ENCODE measurements around the gene OR8B12.

The OR8B12 gene

GRCh38 chr11:124541204-124541603 is 2.2 kb downstream of the OR8B12 start:
- H4K20me1 ChIP-seq (ENCODE audit: insufficient read depth, low read length): no peaks in the 10 kb centered on the region
- H2AFZ ChIP-seq (ENCODE audit: low read depth, low read length): no peak overlapping the region
- TF ChIP-seq EZH2phosphoT487 (IDR thresholded peaks at IDR 0.05; ENCODE audit: low read depth): no peak
- TF ChIP-seq, protein P1, sequence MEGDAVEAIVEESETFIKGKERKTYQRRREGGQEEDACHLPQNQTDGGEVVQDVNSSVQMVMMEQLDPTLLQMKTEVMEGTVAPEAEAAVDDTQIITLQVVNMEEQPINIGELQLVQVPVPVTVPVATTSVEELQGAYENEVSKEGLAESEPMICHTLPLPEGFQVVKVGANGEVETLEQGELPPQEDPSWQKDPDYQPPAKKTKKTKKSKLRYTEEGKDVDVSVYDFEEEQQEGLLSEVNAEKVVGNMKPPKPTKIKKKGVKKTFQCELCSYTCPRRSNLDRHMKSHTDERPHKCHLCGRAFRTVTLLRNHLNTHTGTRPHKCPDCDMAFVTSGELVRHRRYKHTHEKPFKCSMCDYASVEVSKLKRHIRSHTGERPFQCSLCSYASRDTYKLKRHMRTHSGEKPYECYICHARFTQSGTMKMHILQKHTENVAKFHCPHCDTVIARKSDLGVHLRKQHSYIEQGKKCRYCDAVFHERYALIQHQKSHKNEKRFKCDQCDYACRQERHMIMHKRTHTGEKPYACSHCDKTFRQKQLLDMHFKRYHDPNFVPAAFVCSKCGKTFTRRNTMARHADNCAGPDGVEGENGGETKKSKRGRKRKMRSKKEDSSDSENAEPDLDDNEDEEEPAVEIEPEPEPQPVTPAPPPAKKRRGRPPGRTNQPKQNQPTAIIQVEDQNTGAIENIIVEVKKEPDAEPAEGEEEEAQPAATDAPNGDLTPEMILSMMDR (IDR thresholded peaks at IDR 0.05; ENCODE audit: low read depth, low read length): no peak
- no peak overlapping the region for H3K27ac ChIP-seq (ENCODE audit: low read length)
- H3K9me3 ChIP-seq (ENCODE audit: insufficient read depth, low read length): no peaks in the 10 kb centered on the region
- H3K4me2 ChIP-seq (ENCODE audit: low read length): no peak overlapping the region
- H3K4me1 ChIP-seq (ENCODE audit: low read length): no peaks in the 10 kb centered on the region
- H3K79me2 ChIP-seq (ENCODE audit: low read length): no peaks in the 10 kb centered on the region
- no peak overlapping the region for H3K4me3 ChIP-seq (ENCODE audit: low read length)
- H3K36me3 ChIP-seq (replicated peaks; ENCODE audit: low read depth, low read length): no peaks in the 10 kb centered on the region
- H3K9ac ChIP-seq (ENCODE audit: low read length): no peak overlapping the region
- H3K27me3 ChIP-seq (ENCODE audit: low read depth, low read length): no peaks in the 10 kb centered on the region

- no peak overlapping the region for H2AFZ ChIP-seq (ENCODE audit: low read depth, low read length)
- H3K27ac ChIP-seq (ENCODE audit: low read length): no peak overlapping the region
- H4K20me1 ChIP-seq (ENCODE audit: insufficient read depth, low read length): no peaks in the 10 kb centered on the region
- H3K4me3 ChIP-seq (ENCODE audit: low read length): no peak overlapping the region
- TF ChIP-seq, protein P1 (IDR thresholded peaks at IDR 0.05; ENCODE audit: low read depth, low read length): no peak
- TF ChIP-seq EZH2phosphoT487 (IDR thresholded peaks at IDR 0.05; ENCODE audit: low read depth): no peak
- H3K27me3 ChIP-seq (ENCODE audit: low read depth, low read length): no peaks in the 10 kb centered on the region
- no peaks in the 10 kb centered on the region for H3K36me3 ChIP-seq (replicated peaks; ENCODE audit: low read depth, low read length)
- H3K9ac ChIP-seq (ENCODE audit: low read length): no peak overlapping the region
- no peaks in the 10 kb centered on the region for H3K4me1 ChIP-seq (ENCODE audit: low read length)
- H3K79me2 ChIP-seq (ENCODE audit: low read length): no peaks in the 10 kb centered on the region
- no peaks in the 10 kb centered on the region for H3K9me3 ChIP-seq (ENCODE audit: insufficient read depth, low read length)
- H3K4me2 ChIP-seq (ENCODE audit: low read length): no peak overlapping the region
Measured at GRCh38 chr11:124538019-124538418, 5.4 kb downstream of the OR8B12 start.

GRCh38 chr11:124536520-124536919 is 6.9 kb downstream of the OR8B12 start:
- Histone ChIP-seq H3K4me2 (ENCODE audit: low read length) (no peak overlapping the region), H3K27me3 (ENCODE audit: low read depth, low read length) (no peaks in the 10 kb centered on the region), H3K36me3 (replicated peaks; ENCODE audit: low read depth, low read length) (no peaks in the 10 kb centered on the region), H3K4me3 (ENCODE audit: low read length) (no peak overlapping the region), H3K79me2 (ENCODE audit: low read length) (no peaks in the 10 kb centered on the region), H2AFZ (ENCODE audit: low read depth, low read length) (no peak overlapping the region), H4K20me1 (ENCODE audit: insufficient read depth, low read length) (no peaks in the 10 kb centered on the region), H3K4me1 (ENCODE audit: low read length) (no peaks in the 10 kb centered on the region), H3K9ac (ENCODE audit: low read length) (no peak overlapping the region), H3K9me3 (ENCODE audit: insufficient read depth, low read length) (no peaks in the 10 kb centered on the region), H3K27ac (ENCODE audit: low read length) (no peak overlapping the region)
- TF ChIP-seq EZH2phosphoT487 (IDR thresholded peaks at IDR 0.05; ENCODE audit: low read depth): no peak
- TF ChIP-seq, protein P1 (IDR thresholded peaks at IDR 0.05; ENCODE audit: low read depth, low read length): no peak

GRCh38 chr11:124535552-124536232 is 7.8 kb downstream of the OR8B12 start:
- no peaks in the 10 kb centered on the region for H3K36me3 ChIP-seq (replicated peaks; ENCODE audit: low read depth, low read length)
- H3K4me3 ChIP-seq (ENCODE audit: low read length): no peak overlapping the region
- H2AFZ ChIP-seq (ENCODE audit: low read depth, low read length): no peak overlapping the region
- H3K27me3 ChIP-seq (ENCODE audit: low read depth, low read length): no peaks in the 10 kb centered on the region
- no peaks in the 10 kb centered on the region for H3K79me2 ChIP-seq (ENCODE audit: low read length)
- TF ChIP-seq, protein P1 (IDR thresholded peaks at IDR 0.05; ENCODE audit: low read depth, low read length): no peak
- no peak for TF ChIP-seq EZH2phosphoT487 (IDR thresholded peaks at IDR 0.05; ENCODE audit: low read depth)
- no peaks in the 10 kb centered on the region for H3K4me1 ChIP-seq (ENCODE audit: low read length)
- H3K4me2 ChIP-seq (ENCODE audit: low read length): no peak overlapping the region
- H4K20me1 ChIP-seq (ENCODE audit: insufficient read depth, low read length): no peaks in the 10 kb centered on the region
- no peak overlapping the region for H3K9ac ChIP-seq (ENCODE audit: low read length)
- no peak overlapping the region for H3K27ac ChIP-seq (ENCODE audit: low read length)
- H3K9me3 ChIP-seq (ENCODE audit: insufficient read depth, low read length): no peaks in the 10 kb centered on the region
